SIG-M5 treated with dmso at 0.1 percent for 504 hours (cell line): ENCODE results near the gene IL31RA.

ENCODE experiments used
- DNase-seq: peaks from one replicate; lab custom pipeline; 2025; ENCODE audit not compliant: unreplicated experiment; lab: John Stamatoyannopoulos, UW

IL31RA gene

DNA sequence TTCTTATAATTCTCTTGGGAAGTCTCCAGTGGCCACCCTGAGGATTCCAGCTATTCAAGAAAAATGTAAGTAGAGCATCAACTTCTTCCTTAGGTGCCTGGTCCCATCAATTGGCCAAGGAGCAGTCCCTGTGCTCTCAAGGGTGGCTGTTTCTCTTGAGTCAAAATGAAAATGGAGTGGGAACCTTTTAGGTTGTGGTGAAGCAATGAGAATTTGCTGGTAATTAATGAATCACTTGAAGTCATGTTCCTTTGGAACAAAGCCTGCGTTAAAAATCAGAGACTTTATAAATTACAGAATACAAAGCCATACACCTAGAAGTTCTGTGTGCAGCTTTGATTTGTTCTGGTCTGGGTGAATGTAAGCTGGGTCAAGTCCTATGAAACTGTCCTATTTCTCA lies 48.9 kb downstream of the IL31RA start:
- no peak for DNase-seq

DNA sequence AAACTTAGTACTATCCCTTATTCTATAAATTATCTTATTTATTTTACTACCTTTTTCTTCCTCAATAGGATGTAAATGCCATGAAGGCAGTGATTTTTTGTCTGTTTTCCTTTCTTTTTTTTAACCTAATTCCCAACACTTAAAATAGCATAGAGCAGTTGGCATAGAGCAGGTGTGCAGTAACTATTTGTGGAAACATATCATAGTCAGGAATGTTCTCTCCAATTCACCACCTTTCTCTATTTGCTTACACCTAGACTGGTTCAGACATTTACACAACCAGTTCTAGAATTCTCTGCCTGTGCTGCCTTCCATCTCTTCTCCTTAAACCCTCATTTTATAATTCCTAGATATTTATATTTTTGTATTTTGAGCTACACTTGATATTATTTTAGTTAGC lies 49.6 kb downstream of the IL31RA start:
- no peak for DNase-seq

DNA sequence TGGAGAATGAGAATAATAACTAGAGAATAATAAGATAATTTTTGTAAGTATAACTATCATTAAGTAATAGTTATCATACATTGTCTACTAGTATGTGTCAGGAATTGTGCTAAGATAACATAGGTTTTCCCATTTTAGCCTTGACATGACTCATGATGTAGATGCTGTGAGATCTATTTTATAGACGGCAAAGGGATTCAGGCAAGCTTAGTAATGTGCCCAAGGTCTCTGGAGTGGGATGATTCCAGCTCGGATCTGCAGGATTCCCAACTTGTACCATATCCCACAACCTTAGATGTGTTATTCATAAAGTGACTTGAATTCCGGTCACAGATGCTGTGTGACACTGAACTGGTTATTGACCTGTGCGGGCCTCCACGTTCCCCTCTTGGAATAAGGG lies 51.5 kb downstream of the IL31RA start:
- no peak for DNase-seq

DNA sequence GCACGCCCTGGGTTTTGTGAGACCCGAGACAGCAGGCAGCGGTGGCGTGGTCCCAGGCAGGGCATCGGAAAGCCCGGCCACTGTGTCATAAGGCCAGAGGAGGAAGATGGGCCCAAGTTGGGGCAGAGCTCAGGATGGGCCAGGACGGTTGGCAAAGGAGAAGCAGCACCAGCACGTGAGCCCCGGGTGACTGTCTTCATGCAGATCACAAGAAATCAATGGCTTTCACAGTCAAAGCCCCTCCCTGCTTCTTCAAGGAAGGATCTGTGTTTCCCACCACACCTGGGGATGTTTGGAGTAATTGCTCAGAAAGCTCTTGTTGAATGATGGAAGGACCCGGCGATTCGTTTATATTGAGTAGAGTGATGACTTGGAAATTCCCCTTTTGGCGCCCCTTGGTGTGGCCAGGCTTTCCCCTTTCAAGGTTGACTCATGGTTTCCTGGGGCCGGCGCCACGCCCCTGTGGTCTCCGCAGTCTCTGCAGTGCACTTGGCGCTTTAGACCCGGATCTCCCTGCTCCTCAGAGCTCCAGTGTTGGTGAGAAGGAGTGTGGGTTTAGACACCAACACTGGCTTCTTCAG lies 52.1 kb downstream of the IL31RA start:
- DNase-seq = peak; percentile 46

DNA sequence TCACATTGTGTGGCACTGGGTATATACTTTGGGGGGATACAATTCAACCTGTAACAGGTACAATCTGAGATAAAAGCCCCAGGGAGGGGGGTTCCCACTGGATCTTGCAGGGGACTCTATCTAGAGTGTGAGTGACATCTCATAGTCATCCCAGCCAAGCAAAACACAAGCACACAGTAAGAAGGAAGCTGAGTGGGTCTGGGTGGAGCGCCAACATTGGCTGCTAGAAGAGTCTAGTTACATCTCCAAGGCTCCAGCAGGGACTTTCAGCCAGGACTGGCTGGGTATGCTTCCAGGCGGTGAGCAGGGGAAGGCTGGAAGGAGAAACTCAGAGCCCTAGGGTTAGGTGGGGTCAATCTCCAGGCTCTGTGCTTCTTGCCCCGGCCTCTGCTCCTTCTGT lies 53.0 kb downstream of the IL31RA start:
- no peak for DNase-seq

DNA sequence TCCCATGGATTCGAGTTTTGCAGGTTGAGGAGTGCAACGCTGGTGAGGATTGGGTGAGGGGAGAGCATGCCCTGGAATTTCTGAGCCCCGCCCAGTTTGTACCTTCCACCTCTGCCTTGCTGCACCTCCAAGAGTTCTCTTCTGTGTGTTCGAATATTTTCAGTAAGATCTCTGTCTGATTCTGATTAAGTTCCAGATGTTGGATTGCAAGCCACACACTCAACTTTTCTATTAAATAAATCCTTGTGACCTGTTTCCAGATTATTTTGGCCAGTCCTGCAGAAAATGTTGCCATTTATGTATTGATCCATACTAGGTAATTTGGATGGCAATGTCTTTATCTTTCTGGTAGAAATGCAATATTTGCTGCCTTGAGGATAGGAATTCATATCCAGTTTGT lies 54.1 kb downstream of the IL31RA start:
- no peak for DNase-seq

DNA sequence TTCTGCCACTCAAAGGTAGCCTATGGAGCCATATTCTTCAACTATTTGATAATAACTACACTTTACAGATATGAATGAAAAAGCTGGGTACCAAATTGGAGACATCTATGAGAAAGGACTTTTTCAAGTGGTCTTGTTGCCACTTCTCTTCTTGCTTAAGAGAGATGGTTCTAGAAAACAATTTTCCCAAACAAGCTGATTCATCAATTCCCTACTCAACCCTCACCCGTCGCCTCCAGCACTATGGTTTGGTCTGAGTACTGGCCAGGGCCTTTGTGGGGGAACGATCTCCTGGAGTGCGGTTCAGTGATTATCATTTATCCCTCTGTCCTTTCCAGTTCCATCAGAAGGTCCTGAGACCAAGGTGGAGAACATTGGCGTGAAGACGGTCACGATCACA lies 56.8 kb downstream of the IL31RA start:
- no peak for DNase-seq

DNA sequence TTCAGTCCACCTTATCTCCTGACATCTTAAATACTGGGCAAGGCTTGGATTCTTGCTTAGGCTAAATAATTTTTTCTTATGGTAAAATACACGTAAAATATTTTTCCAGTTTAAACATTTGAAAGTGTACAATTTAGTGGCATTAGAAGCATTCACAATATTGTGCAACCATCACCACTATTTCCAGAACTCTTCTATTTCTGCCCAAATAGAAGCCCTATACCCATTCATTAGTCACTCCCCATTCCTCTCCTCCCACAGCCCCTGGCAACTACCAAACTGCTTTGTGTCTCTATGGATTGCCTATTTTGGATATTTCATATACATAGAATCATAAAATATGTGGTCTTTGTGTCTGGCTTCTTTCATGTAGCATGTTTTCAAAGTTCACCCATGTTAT lies 57.6 kb downstream of the IL31RA start:
- DNase-seq = no peak

DNA sequence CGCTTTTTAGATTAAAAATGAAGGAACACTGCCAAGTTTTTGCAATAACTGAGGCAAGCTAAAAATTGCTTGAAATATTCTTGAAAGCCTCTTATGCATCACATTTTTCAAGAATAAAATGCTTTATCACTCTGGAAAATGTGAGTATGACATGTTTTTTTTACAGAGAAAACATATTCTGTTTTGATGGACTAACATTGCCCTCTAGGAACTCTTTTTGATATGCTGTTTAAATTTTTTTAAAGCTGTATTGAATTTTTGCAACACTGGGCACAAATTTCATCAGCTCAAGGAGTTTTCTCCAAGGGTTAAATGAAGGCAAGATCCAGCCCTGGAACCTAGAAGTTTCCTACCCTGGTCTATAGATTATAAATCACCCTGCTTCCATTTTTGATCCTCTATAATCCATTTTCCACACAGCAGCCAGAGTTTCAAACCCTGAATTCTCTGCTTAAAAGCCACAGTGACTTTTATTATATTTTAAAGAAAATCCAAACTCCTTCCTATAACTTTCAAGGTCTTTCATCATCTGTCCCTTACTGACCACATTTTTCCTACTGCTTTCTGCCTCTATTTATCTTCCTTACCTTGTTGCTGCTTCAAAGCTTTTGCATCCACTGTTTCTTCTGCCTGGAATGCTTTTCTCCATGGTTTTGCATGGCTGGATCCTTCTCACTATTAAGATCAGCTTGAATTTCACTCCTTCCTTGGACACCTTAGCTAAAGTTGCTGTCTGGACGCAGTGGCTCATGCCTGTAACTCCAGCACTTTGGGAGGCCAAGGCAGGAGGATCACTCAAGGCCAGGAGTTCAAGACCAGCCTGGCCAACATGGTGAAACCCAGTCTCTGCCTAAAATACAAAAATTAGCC lies 60.9 kb downstream of the IL31RA start:
- no peak for DNase-seq

DNA sequence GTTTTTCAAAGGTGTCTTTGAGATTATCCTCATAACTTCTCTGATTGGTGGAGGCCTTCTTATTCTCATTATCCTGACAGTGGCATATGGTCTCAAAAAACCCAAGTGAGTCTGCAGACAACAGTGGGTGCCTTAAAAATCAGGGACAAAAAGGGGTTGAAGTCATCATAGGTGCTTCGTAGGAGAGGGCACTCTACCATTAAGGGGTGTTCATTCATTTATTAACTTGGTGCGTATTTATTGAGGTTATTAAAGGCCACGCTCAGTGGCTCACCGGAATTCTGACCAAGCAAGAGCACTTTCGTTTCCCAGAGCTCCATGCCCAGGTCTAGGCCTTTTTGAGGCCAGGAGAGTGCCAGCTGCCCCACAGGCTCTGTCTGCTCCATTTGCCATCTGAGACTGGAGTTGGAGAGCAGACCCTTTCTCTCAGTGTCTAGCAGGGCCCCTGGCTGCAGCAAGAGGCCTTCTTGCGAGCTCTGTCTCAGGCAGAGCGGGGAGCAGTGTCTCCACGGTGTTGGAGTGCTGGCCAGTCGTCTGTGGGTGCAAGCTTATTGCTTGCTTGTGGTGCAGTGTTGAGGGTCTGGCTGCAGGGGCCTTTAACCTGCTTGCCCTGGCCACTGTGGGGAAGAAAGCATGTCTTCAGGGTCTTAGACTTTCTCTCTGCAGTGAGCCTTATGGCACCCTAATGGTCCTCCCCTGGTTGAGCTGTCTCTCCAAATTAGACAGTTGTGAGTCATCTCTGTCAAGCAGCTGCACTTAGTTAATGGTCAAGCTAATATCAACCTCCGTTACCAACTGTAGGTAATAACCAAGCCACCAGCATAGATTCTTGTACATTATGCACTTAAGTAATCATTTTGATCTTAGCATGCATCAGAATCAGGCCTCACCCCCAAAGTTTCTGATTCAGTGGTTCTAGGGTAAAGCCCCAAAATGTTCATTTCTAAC lies 62.6 kb downstream of the IL31RA start:
- DNase-seq = no peak

DNA sequence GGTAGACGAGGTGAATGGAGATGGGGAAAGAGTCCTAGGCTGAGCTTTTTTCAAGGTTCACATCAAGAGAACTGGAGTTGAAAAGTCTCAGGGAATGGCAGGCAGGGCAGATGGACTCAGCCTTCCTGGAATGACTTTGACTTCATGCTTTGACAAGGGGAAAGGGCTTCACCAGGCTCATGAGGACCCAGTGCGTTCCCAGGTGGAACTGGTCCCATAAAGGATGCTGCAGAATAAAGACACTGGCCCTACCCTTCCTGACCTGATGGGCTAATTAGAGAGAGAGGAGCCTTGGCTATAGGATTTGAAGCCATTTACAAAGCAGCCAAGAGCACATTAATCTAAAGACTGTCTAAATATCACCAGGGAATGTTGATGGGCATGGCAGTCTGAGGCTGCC lies 63.8 kb downstream of the IL31RA start:
- DNase-seq = no peak

DNA sequence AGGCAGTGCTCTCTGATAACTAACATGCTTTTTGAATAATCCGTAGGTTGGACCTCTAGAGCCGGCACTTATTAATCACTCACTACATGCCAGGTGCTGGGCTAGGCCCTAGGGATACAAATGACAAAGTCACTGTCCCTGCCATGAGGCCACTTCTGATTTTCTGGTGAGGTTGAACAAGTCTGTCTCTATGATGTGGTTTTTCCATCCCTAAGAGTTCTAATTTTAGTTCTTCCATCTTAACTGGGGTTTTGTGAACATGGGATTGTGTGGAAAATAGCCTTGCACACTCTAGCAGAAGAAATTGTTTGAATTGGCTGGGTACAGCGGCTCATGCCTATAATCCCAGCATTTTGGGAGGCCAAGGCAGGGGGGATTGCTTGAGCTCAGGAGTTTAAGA lies 64.6 kb downstream of the IL31RA start:
- no peak for DNase-seq

DNA sequence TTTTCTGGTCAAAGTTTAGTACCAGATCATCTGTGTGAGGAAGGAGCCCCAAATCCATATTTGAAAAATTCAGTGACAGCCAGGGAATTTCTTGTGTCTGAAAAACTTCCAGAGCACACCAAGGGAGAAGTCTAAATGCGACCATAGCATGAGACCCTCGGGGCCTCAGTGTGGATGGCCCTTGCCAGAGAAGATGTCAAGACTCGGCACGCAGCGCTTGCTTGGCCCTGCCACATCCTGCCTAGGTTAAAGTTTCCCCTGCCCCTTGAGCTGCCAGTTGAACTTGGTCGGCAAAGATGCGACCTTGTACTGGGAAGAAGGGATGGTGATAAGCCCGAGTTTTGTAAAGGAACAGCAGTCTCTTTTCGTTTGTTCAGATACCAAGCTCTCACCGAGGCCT lies 65.8 kb downstream of the IL31RA start:
- no peak for DNase-seq

DNA sequence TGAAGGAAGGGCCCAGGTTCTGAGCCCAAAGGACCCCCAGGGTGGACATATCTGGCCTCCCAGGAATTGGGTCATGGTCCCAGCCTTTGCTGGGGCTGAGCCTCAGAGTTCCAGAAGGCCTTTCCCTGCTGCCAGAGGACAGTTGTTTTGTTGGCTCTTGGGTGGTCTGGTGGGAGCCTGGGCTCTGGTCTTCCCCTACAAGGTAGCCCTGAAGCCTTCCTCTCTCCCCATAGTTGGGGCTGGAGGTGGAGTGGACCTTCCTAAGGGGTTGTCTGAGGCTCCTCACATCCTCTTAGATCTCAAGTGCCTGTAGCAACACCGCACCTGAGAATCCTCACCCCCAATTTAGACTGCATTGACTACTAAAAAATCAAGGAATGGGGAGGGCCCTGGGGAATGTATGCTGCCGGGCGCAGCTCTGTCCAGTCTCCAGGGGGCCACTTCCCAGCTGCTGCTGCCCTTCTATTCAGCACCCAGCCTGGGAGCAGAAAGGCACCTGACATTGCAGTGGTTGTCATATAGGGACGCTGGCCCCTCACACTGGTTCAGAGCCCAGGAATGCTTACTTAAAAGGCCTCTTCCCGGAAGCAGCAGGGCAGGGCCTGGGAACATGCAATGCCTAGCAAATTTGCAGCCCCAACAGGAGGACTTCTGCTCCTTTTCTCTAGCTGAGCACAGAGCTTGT lies 66.4 kb downstream of the IL31RA start:
- DNase-seq = no peak

DNA sequence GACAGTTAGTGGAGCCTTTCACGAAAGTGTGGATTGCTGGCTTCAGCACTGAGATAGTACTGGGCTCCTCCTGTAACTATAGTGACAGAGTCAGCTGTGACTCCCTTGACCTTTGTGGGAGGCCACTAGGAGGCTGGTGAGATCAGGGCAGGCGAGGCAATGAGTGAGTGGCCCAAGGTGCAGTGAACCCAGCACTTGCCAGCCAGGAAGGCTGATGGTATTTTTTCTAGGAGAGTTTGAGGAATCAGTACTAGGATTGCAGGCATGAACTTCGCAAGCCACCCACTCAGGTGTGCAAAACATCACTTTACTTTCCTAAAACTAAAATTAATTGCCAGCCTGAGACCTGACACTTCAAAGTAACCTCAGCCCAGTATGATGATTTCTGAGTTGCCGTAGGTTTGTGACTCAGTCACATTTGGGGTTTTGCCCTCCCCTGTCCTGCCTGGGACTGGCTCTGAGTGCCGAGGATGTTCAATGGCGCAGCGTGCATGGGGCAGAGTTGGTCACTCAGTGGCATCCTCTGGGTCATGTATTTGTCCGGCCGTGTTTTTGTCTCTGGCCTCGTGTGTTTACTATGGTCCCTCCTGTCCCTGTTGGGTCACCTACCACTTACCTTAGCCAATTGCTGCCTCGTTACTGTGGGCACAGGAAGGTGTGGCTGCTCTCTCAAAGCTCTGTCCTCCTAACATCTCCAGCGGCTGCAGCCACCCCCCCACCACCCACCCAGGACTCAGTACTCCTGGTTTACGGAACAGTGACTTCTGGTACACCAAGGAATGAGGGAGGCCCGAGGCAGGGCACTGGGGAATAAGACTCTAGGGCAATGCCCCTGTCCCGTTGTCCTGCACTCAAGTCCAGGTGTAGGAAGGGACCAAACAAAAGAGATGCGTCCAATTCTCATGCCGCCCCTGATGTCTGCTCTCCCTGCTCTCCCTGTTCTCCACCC lies 67.2 kb downstream of the IL31RA start:
- DNase-seq = no peak

DNA sequence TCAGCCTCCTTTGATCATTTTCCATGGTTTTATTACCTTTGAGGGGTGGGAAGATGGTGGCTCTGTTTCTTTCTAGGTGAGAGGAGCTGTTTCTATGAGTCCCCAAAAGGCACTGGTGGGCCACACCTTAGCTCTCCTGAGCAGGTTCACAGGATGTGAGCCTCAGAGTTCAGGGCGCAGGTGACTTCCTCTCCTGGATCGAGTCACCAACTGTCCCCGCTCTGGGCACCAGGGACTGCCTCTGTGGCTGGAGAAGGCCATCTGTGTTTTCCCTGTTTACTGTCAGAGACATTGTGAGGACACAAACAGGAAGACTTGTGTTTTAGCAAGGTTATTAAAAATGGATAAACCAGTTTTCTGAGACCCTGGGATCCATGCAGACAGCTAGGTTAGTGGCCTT lies 68.5 kb downstream of the IL31RA start:
- DNase-seq = no peak

DNA sequence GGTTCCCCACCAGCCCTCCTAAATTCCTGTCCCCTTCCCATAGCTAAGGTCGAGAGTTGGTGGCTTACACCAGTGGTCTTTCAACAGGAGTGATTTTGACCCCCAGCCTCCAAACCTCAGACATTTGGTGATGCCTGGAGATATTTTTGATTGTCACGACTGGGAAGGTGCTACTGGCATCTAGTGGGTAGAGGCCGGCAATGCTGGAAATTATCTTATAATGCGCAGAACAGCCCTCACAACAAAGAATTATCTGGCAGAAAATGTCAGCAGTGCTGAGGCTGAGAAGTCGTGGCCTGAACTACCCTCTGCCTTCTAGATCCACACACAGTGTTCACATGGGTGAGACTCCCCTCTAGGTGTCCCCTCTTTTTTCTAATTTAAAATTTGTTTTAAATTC lies 69.6 kb downstream of the IL31RA start:
- no peak for DNase-seq

DNA sequence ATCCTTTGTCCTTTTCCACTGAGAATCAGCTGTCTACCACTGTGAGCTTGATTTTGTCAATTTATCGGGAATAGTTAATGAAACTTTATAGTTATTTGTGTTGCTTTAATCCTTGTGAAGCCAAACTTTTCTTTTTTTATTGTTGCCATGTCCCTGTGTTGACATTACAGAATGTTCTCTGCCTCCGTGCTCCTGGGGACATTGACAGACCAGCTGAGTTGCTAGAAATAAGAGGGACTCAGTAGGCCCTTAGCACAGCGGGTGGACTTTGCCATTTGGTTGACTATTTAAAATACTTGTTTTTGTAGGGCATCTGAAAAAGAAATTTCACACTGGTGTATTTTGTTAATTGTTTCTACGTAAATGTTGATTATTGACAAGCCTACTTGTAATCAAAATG lies 70.5 kb downstream of the IL31RA start:
- no peak for DNase-seq

DNA sequence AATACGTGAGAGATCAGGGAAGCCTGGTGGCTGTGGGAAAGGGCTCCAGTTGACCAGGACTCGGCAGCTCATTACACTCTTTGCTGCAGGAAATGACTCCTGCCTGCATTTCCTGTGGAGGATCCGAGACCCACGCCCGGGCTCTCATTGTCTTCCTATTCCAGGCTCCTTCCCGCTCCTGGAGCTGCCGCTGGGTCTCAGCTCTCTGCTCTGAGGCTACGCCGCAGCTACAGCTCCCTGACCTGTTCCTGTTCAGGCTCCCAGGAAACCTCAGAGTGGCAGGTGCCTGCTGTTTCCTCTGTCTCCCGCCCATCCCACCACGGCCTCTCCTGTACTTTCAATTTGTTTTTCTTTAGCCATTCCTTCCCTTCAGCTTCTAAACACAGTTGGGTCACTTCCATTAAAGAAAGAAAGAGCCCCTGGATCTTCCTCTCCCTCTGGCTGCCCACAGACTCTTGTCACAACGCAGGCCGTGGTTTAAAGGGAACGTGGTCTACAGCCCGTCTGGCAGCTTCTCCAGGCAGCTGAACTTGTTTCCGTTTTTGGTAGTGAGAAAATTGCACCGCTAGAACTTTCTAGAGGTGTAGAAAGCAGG lies 72.1 kb downstream of the IL31RA start:
- no peak for DNase-seq
